HepG2 (cell line): ENCODE data around the gene AGAP3.
A peak's percentile ranks its signal among the peaks of the same experiment; 100 is the strongest.

ENCODE experiments used
- CTCF ChIP-seq: sonication (generic); formaldehyde crosslinking; IDR thresholded peaks from 2 replicates; pipeline ENCODE4 v1.5.0; 2020; ENCODE audit warnings: mild to moderate bottlenecking, missing genetic modification reagents, moderate library complexity
- EP300 ChIP-seq, 3 experiments: sonication (generic) in 1 of 3; formaldehyde crosslinking in 1 of 3; IDR thresholded peaks; 2 replicates each; pipeline versions ENCODE4 v1.5.1 to v1.6.1; 2011 to 2020; ENCODE audit warnings: low read depth in 2 of 3, low read length in 2 of 3, borderline replicate concordance in 1 of 3, improper control_type of control experiment in 1 of 3, mild to moderate bottlenecking in 1 of 3, missing genetic modification reagents in 1 of 3, moderate library complexity in 1 of 3
- POLR2A ChIP-seq, 2 experiments: IDR thresholded peaks; 2 replicates each; pipeline ENCODE4 v1.6.1; 2011; ENCODE audit warnings: low read depth in 2 of 2, low read length in 2 of 2, mild to moderate bottlenecking in 1 of 2, moderate library complexity in 1 of 2; ENCODE audit not compliant: insufficient read depth in 1 of 2

- 0 out of 2 replicates have a peak, but pooled peaks have one; percentile 3 for TF ChIP-seq CTCF (CRISPR knock-in tag)
- peak in 1 of 2 experiments; percentile 29; a peak in 1 of 4 replicates for TF ChIP-seq EP300 (IDR thresholded peaks at IDR 0.05; ENCODE audit: low read depth in 2 of 2, low read length in 2 of 2)
- no peak for TF ChIP-seq EP300 (CRISPR knock-in tag; IDR thresholded peaks at IDR 0.05; ENCODE audit: borderline replicate concordance)
- TF ChIP-seq POLR2A (IDR thresholded peaks at IDR 0.05; ENCODE audit: insufficient read depth in 1 of 2, low read depth in 2 of 2, low read length in 2 of 2) = peak in 1 of 2 experiments; percentile 81; a peak in 2 of 4 replicates
Measured at GRCh38 chr7:151062399-151063211, 23.7 kb upstream of the AGAP3 start.
